IPS-15b (cell line): ENCODE data around the gene DGCR2.
"Not testable (repeated sequence)": the region's sequence is repeated elsewhere in the genome, so short reads cannot be mapped to it uniquely, and the experiment has no call there.

Source experiments
- H3K27me3 ChIP-seq: one replicate; pipeline ENCODE4 v1.6.1; 2013; ENCODE audit warnings: low read length; ENCODE audit not compliant: control insufficient read depth, insufficient read depth
- H3K36me3 ChIP-seq: one replicate; pipeline ENCODE4 v1.6.1; 2013; ENCODE audit warnings: low read length; ENCODE audit not compliant: control insufficient read depth, insufficient read depth
- H3K4me1 ChIP-seq: one replicate; pipeline ENCODE4 v1.6.1; 2013; ENCODE audit warnings: mild to moderate bottlenecking, low read length; ENCODE audit not compliant: control insufficient read depth, insufficient read depth
- H3K4me3 ChIP-seq: one replicate; pipeline ENCODE4 v1.5.1; 2013; ENCODE audit warnings: low read depth, low read length
- H3K9ac ChIP-seq: one replicate; pipeline ENCODE4 v1.6.1; 2013; ENCODE audit warnings: low read depth, mild to moderate bottlenecking, low read length
- H3K9me3 ChIP-seq: one replicate; pipeline ENCODE4 v1.6.1; 2013; ENCODE audit warnings: mild to moderate bottlenecking, low read length; ENCODE audit not compliant: control insufficient read depth, insufficient read depth

DGCR2 gene

DNA sequence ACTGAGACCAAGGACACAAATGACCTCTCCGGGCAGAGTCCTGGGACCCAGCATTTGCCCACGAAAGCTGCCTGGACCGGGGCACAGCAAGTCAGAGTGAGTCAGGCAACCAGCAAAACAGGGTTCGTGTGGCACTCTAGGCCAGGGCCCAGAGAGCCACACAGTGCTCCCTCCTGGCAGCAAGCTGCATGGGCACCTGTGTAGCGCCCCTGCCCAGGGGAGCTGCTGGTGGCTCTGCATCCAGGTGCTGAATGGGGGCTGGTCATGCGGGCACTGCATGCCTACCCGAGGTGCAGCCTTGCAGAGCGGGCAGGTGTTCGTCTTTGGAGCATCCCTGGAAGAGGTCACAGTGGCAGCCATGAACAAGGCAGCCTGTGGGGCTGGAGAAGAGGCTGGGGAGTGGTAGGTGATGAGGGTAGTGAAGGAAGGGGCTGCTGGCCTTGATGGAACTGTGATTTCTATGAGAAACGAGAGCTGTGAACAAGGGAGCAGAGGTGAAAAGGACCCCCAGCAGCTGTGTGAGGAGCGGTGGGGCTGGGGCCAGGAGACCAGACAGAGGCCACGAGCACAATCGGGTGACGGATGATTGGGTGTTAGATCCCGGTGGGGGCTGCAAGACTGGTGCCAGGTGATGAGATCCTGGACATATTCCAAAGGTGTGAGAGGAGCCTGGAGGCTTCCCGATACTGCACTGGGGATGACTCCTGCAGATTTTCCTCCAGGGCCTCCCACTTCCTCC is 63.3 kb downstream of the DGCR2 start:
- H3K36me3 ChIP-seq = peaks cover 52% of the 10 kb centered on the region
- H3K4me1 ChIP-seq = no peaks in the 10 kb centered on the region
- no peak overlapping the region for H3K4me3 ChIP-seq
- no peak overlapping the region for H3K9ac ChIP-seq
- no peaks in the 10 kb centered on the region for H3K9me3 ChIP-seq
- H3K27me3 ChIP-seq = no peaks in the 10 kb centered on the region

- H3K4me3 ChIP-seq = no peak overlapping the region
- peaks cover 49% of the 10 kb centered on the region for H3K36me3 ChIP-seq
- H3K27me3 ChIP-seq = no peaks in the 10 kb centered on the region
- H3K9ac ChIP-seq = no peak overlapping the region
- no peaks in the 10 kb centered on the region for H3K4me1 ChIP-seq
- no peaks in the 10 kb centered on the region for H3K9me3 ChIP-seq
Observed at GRCh38 chr22:19057999-19058491, 64.2 kb downstream of the DGCR2 start.

- Histone ChIP-seq H3K36me3 (peaks cover 45% of the 10 kb centered on the region), H3K4me3 (no peak overlapping the region), H3K9me3 (no peaks in the 10 kb centered on the region), H3K9ac (no peak overlapping the region), H3K27me3 (no peaks in the 10 kb centered on the region), H3K4me1 (no peaks in the 10 kb centered on the region)
Observed at GRCh38 chr22:19057539-19057938, 64.7 kb downstream of the DGCR2 start.

GRCh38 chr22:19056951-19057401 is 65.2 kb downstream of the DGCR2 start:
- Histone ChIP-seq H3K36me3 (peaks cover 39% of the 10 kb centered on the region), H3K9ac (no peak overlapping the region), H3K4me3 (no peak overlapping the region), H3K9me3 (no peaks in the 10 kb centered on the region), H3K27me3 (no peaks in the 10 kb centered on the region), H3K4me1 (no peaks in the 10 kb centered on the region)

GRCh38 chr22:19055801-19056200 is 66.4 kb downstream of the DGCR2 start:
- Histone ChIP-seq H3K9ac (no peak overlapping the region), H3K4me3 (no peak overlapping the region), H3K9me3 (no peaks in the 10 kb centered on the region), H3K27me3 (no peaks in the 10 kb centered on the region), H3K36me3 (peaks cover 28% of the 10 kb centered on the region), H3K4me1 (no peaks in the 10 kb centered on the region)

DNA sequence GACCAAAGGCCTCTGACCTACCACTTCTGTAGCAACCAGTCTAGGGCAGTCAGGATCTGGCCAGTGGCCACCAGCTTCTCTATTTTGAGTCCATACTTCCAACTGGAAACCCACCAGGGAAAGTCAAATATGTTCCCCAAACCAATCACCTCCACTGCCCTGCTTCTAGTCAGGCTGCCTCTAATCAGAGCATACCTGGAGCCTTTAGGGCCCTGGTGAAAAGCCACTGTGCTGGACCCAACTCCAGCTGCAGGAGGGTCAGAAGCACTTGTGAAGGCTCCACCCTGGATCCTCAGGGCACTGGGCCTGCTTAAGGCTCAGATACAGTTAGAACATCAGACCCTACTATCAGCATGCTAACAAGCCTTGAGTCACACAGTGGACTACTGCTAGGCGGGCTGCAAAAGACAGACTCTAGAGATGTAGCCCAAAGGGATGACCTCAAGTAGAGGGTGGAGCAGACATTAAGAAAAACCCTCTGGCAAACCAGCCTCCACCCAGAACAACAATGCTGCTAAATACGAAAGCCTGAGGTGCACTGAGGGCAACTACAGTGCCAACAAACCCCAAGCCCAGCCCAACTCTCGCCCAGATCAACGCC is 69.2 kb downstream of the DGCR2 start:
- Histone ChIP-seq H3K4me3 (no peak overlapping the region), H3K4me1 (no peaks in the 10 kb centered on the region), H3K27me3 (no peaks in the 10 kb centered on the region), H3K9me3 (no peaks in the 10 kb centered on the region), H3K9ac (no peak overlapping the region), H3K36me3 (peaks cover 23% of the 10 kb centered on the region)

- no peaks in the 10 kb centered on the region for H3K27me3 ChIP-seq
- no peak overlapping the region for H3K4me3 ChIP-seq
- no peaks in the 10 kb centered on the region for H3K4me1 ChIP-seq
- no peak overlapping the region for H3K9ac ChIP-seq
- H3K36me3 ChIP-seq = peaks cover 28% of the 10 kb centered on the region
- H3K9me3 ChIP-seq = no peaks in the 10 kb centered on the region
Observed at GRCh38 chr22:19051381-19052072, 70.7 kb downstream of the DGCR2 start.

DNA sequence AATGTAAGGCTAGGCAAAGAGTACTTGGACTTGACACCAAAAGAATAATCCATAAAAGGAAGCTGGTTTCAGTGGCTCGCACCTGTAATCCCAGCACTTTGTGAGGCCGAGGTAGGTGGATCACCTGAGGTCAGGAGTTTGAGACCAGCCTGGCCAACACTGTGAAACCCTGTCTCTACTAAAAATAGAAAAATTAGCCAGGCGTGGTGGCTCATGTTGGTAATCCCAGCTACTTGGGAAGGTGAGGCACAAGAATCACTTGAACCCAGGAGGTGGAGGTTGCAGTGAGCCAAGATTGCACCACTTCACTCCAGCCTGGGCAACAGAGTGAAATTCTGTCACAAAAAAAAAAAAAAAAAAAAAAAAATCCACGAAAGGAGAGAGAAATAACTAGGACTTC is 71.4 kb downstream of the DGCR2 start:
- not testable (repeated sequence) for H3K27me3 ChIP-seq, H3K4me1 ChIP-seq, H3K4me3 ChIP-seq, H3K9ac ChIP-seq, H3K9me3 ChIP-seq
- H3K36me3 ChIP-seq = peaks cover 27% of the 10 kb centered on the region

DNA sequence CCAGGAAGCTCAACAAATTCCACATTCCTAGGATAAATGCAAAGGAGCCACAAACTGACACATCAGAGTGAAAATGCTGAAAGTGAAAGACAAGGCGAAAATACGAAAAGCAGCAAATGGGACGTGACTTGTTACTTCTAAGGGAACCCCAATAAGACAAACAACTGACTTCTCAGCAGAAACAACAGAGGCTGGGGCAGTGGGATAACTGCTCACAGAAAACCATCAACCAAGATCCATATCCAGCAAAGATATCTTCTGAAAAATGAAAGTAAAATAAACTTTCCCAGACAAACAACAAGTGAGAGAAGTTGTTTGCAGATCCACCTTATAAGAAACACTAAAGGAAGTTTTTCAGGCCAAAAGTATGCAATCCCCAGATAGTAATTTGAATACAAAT is 72.1 kb downstream of the DGCR2 start:
- no peak overlapping the region for H3K9ac ChIP-seq
- H3K4me3 ChIP-seq = no peak overlapping the region
- H3K27me3 ChIP-seq = no peaks in the 10 kb centered on the region
- H3K9me3 ChIP-seq = no peaks in the 10 kb centered on the region
- H3K36me3 ChIP-seq = peaks cover 29% of the 10 kb centered on the region
- no peaks in the 10 kb centered on the region for H3K4me1 ChIP-seq

GRCh38 chr22:19048531-19048930 is 73.7 kb downstream of the DGCR2 start:
- Histone ChIP-seq H3K9ac (no peak overlapping the region), H3K4me1 (no peaks in the 10 kb centered on the region), H3K9me3 (no peaks in the 10 kb centered on the region), H3K36me3 (peaks cover 36% of the 10 kb centered on the region), H3K27me3 (no peaks in the 10 kb centered on the region), H3K4me3 (no peak overlapping the region)

DNA sequence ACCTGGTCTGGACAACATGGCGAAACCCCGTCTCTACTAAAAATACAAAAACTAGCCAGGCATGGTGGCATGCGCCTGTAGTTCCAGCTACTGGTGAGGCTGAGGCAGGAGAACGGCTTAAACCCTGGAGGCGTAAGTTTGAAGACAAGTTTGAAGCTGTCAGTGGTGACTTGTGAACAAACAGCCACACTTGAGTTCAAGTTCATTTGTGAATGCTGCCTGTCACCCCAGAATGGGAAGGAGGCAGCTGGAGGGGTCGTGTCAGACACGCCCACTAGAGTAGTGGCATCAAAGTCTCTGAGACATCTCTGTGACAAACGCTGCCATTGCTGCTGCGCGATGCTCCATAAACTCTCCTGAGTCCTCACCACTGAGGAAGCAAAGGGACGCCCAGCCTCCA is 74.2 kb downstream of the DGCR2 start:
- Histone ChIP-seq H3K4me3 (no peak overlapping the region), H3K36me3 (peaks cover 36% of the 10 kb centered on the region), H3K4me1 (no peaks in the 10 kb centered on the region), H3K9ac (no peak overlapping the region), H3K27me3 (no peaks in the 10 kb centered on the region), H3K9me3 (no peaks in the 10 kb centered on the region)
